ENCODE data around the gene TOR2A. TPM values are rescaled to one million over a fixed set of nuclear protein-coding genes. Genes with fewer than 3 reads are reported as not detected.
A peak's percentile ranks its signal among the peaks of the same experiment; 100 is the strongest.

The TOR2A gene
- total and polyA plus RNA-seq, 9 of the 15 experiments (the other 6 are each of a cell fraction or from before 2014, with no cell fraction given), result 0.80 to 25.9 (median 11.1) TPM

DNA sequence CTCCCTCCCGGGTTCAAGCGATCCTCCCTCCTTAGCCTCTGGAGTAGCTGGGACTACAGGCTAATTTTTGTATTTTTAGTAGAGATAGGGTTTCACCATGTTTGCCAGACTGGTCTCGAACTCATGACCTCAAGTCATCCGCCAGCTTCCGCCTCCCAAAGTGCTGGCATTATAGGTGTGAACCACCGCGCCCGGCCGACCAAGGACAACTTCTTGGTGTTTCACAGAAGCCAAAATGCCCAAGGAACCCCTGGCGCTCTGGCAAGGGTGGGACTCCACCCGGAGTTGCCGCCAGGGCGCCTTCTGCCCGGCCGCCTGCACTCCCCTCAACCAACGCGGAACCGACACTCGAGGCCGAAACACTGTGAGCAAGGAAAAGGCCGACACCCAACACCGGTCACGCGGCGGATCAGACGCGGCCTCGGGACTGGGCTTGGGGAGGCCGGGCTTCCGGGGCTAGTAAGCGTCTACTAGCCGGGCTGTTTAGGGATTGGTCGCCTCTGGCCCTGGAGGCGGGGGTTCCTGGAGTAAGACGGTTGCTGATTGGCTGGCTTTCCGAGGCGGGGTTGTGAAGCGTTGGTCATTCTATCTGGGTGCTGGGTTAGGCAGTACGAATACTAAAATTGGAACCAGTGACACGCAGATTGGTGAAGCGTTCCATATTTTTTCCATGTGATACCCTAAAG lies 36.0 kb downstream of the TOR2A start (continued):
- TF ChIP-seq REST (IDR thresholded peaks at IDR 0.05; ENCODE audit: borderline replicate concordance) (no peak), REST (CRISPR knock-in tag; IDR thresholded peaks at IDR 0.05; ENCODE audit: low read depth) (peak; percentile 82), AFF4 (CRISPR knock-in tag; IDR thresholded peaks at IDR 0.05) (peak; percentile 94), ADNP (tag; IDR thresholded peaks at IDR 0.05) (peak; percentile 12; the same call in 1 of the 2 replicates), CHD2 (IDR thresholded peaks at IDR 0.05; ENCODE audit: low read depth, low read length) (peak; percentile 53; the same call in 1 of the 2 replicates), SP2 (IDR thresholded peaks at IDR 0.05; ENCODE audit: extremely low read depth, low read depth, low read length, poor library complexity, severe bottlenecking) (peak; percentile 67), ZNF212 (CRISPR knock-in tag; IDR thresholded peaks at IDR 0.05) (no peak), SRSF7 (optimal IDR thresholded peaks at IDR 0.05; ENCODE audit: low read depth, low read length) (no peak), HDGF (IDR thresholded peaks at IDR 0.05) (0 out of 2 replicates have a peak, but pooled peaks have one; percentile 26), HMGN3 (IDR thresholded peaks at IDR 0.05; ENCODE audit: borderline replicate concordance, extremely low read depth, insufficient read length, low read depth, low read length) (peak; percentile 58), TEAD1 (CRISPR knock-in tag; IDR thresholded peaks at IDR 0.05) (peak; percentile 71 to 72; a peak in 3 of 4 replicates), FOS (IDR thresholded peaks at IDR 0.05; ENCODE audit: extremely low read depth, insufficient read length) (peak; percentile 85), CBX5 (IDR thresholded peaks at IDR 0.05; ENCODE audit: borderline replicate concordance, low read depth) (no peak), ATF4 (CRISPR knock-in tag; IDR thresholded peaks at IDR 0.05) (peak; percentile 69)
